K562 (cell line): Measurements from ENCODE around the gene TUBB4B. TPM values are rescaled to one million over a fixed set of nuclear protein-coding genes. Genes with fewer than 3 reads are reported as not detected.

ENCODE experiments used
- ATAC-seq: fragments of 200-7000 bp; cut with Tn5 transposase; 3 replicates; pipeline ENCODE4 v1.9.1; 2020; ENCODE audit warnings: moderate library complexity
- BruUV-seq: library from RNA; stranded (reverse); fragments of 400-500 nt; replicated peaks from 2 replicates; lab custom pipeline; 2021; lab: Mats Ljungman, UMichigan
- CTCF ChIA-PET: fragments of 300-600 bp; formaldehyde crosslinking; extraction: SDS; loops from one replicate; lab custom pipeline; 2021; ENCODE audit warnings: low intra/inter-chr PET ratio; lab: Yijun Ruan, JAX
- POLR2A ChIA-PET: fragments of 300-600, 350-650 bp; sonication (Branson Sonifier 250); formaldehyde crosslinking; extraction: SDS; loops from one replicate; lab custom pipeline; 2021; ENCODE audit warnings: antibody characterized with exemption, inconsistent platforms; lab: Yijun Ruan, JAX
- DNase-seq, 4 experiments: peaks; one replicate each; pipeline versions ENCODE4 v3.0.0 to v3.0.0-alpha.2; 2011 to 2018; ENCODE audit warnings: low spot score in 3 of 4, mixed read lengths in 3 of 4; ENCODE audit errors: extremely low read depth in 1 of 4
- FAIRE-seq: peaks from 2 replicates; lab custom pipeline; 2011; peaks lifted over from hg19 to GRCh38; lab: Jason Lieb, UNC
- H2AFZ ChIP-seq: 2 replicates; pipeline ENCODE4 v1.6.0; 2011; ENCODE audit warnings: low read depth, low read length, control low read depth, inconsistent platforms
- H3K27ac ChIP-seq: fragments of 200-600 bp; 3 replicates; pipeline ENCODE4 v1.8.0; 2011; ENCODE audit warnings: low read depth, mild to moderate bottlenecking, control low read depth, inconsistent platforms, low read length, moderate library complexity, mixed read lengths; ENCODE audit errors: extremely low read depth
- H3K27me3 ChIP-seq, 2 experiments: fragments of 300-600 bp in 1 of 2; 2 replicates in 1 of 2; 3 replicates in 1 of 2; pipeline versions ENCODE4 v1.6.0 to v1.8.0; 2011; ENCODE audit warnings: inconsistent platforms in 2 of 2, low read length in 2 of 2, mild to moderate bottlenecking in 1 of 2, mixed read lengths in 1 of 2, moderate library complexity in 1 of 2; ENCODE audit not compliant: control insufficient read depth in 2 of 2, insufficient read depth in 2 of 2
- H3K36me3 ChIP-seq: fragments of 300-600 bp; 3 replicates; pipeline ENCODE4 v1.8.0; 2011; ENCODE audit warnings: mild to moderate bottlenecking, low read length, inconsistent platforms; ENCODE audit not compliant: control insufficient read depth, insufficient read depth
- H3K4me1 ChIP-seq, 2 experiments: fragments of 200-600 bp in 1 of 2; replicated peaks in 1 of 2; 2 replicates in 1 of 2; 3 replicates in 1 of 2; pipeline versions ENCODE4 v1.5.1 to v1.8.0; 2011; ENCODE audit warnings: inconsistent platforms in 2 of 2, low read length in 2 of 2, mild to moderate bottlenecking in 1 of 2, mixed read lengths in 1 of 2, moderate library complexity in 1 of 2; ENCODE audit not compliant: control insufficient read depth in 2 of 2, insufficient read depth in 2 of 2
- H3K4me2 ChIP-seq: 2 replicates; pipeline ENCODE4 v1.6.1; 2011; ENCODE audit warnings: low read length, control low read depth, inconsistent platforms, mixed read lengths; ENCODE audit not compliant: insufficient read depth
- H3K4me3 ChIP-seq: fragments of 200-600 bp; sonication (generic), shearing (Covaris generic); 2 replicates; pipeline ENCODE4 v1.5.1; 2016; ENCODE audit warnings: control low read depth, inconsistent platforms
- H3K79me2 ChIP-seq: fragments of 200-600 bp; 3 replicates; pipeline ENCODE4 v1.8.0; 2011; ENCODE audit warnings: low read length, inconsistent platforms; ENCODE audit not compliant: control insufficient read depth, insufficient read depth
- H3K9ac ChIP-seq, 2 experiments: 2 replicates each; pipeline versions ENCODE4 v1.6.0 to v1.6.1; 2011; ENCODE audit warnings: low read depth in 2 of 2, low read length in 2 of 2, control low read depth in 1 of 2, inconsistent platforms in 1 of 2, mild to moderate bottlenecking in 1 of 2, mixed read lengths in 1 of 2; ENCODE audit not compliant: insufficient read depth in 1 of 2
- H3K9me1 ChIP-seq: one replicate; pipeline ENCODE4 v1.6.0; 2011; ENCODE audit warnings: inconsistent platforms, mild to moderate bottlenecking, low read length, moderate library complexity; ENCODE audit not compliant: control insufficient read depth, insufficient read depth
- H3K9me3 ChIP-seq: replicated peaks from 2 replicates; pipeline ENCODE4 v1.5.1; 2011; ENCODE audit warnings: low read depth, low read length, inconsistent platforms; ENCODE audit not compliant: control insufficient read depth, insufficient read depth
- H4K20me1 ChIP-seq: replicated peaks from 2 replicates; pipeline ENCODE4 v1.6.1; 2011; ENCODE audit warnings: low read length, inconsistent platforms, mixed read lengths; ENCODE audit not compliant: control insufficient read depth, insufficient read depth
- MEF2D ChIP-seq: conservative IDR thresholded peaks from 2 replicates; pipeline ENCODE4 v1.6.1; 2016; ENCODE audit warnings: low read depth, missing genetic modification characterization, missing compliant biosample characterization
- NR2C1 ChIP-seq, 2 experiments: fragments of 450-650 bp; IDR thresholded peaks; 2 replicates each; pipeline ENCODE4 v1.6.1; 2017; ENCODE audit warnings: mild to moderate bottlenecking in 2 of 2, antibody characterized with exemption in 1 of 2, inconsistent platforms in 1 of 2, missing compliant biosample characterization in 1 of 2, missing genetic modification characterization in 1 of 2
- POLR2B ChIP-seq: fragments of 450-650 bp; IDR thresholded peaks from 2 replicates; pipeline ENCODE4 v1.6.1; 2018; ENCODE audit warnings: low read depth; ENCODE audit not compliant: partially characterized antibody
- POLR2G ChIP-seq: fragments of 200-400 bp; formaldehyde crosslinking; IDR thresholded peaks from 2 replicates; pipeline ENCODE4 v1.6.1; 2017; ENCODE audit warnings: low read depth, mild to moderate bottlenecking, antibody characterized with exemption, low read length, moderate library complexity
- RBFOX2 ChIP-seq: fragments of 200-400 bp; formaldehyde crosslinking; IDR thresholded peaks from 2 replicates; pipeline ENCODE4 v1.6.1; 2017; ENCODE audit warnings: low read depth, mild to moderate bottlenecking, low read length, moderate library complexity
- RBM22 ChIP-seq: fragments of 200-400 bp; formaldehyde crosslinking; IDR thresholded peaks from 2 replicates; pipeline ENCODE4 v1.6.1; 2018; ENCODE audit warnings: low read length, low read depth; ENCODE audit not compliant: poor library complexity, severe bottlenecking
- ZNF253 ChIP-seq: fragments of 250-450 bp; sonication (Bioruptor Pico); conservative IDR thresholded peaks from 2 replicates; pipeline ENCODE4 v1.6.1; 2021; ENCODE audit warnings: mild to moderate bottlenecking
- ZNF586 ChIP-seq: fragments of 450-650 bp; formaldehyde crosslinking; conservative IDR thresholded peaks from 2 replicates; pipeline ENCODE4 v1.4.0; 2020; ENCODE audit warnings: mild to moderate bottlenecking, moderate library complexity
- ZNF696 ChIP-seq: fragments of 250-450 bp; sonication (Bioruptor Pico); conservative IDR thresholded peaks from 2 replicates; pipeline ENCODE4 v1.4.0; 2020; ENCODE audit warnings: mild to moderate bottlenecking, moderate library complexity
- ZNF785 ChIP-seq: fragments of 250-450 bp; sonication (Bioruptor Pico); IDR thresholded peaks from 2 replicates; pipeline ENCODE4 v1.4.0; 2020; ENCODE audit warnings: mild to moderate bottlenecking
- WGBS: fragments of 100-300 bp; shearing (Covaris generic); methylation state at CpG from one replicate; pipeline ENCODE4 v1.1.6; 2016; ENCODE audit warnings: low coverage, mixed read lengths; ENCODE audit not compliant: insufficient coverage; ENCODE audit errors: missing lambda C conversion rate; 5-methylcytosine and 5-hydroxymethylcytosine counted together
- in situ Hi-C: fragments of 300-500 bp; cut with MboI; formaldehyde crosslinking; loops from 4 replicates; pipeline ENCODE4 v1.15.0; 2018; ENCODE audit warnings: inconsistent platforms, mixed read lengths
- intact Hi-C: fragments of 100-400 bp; cut with micrococcal nuclease; formaldehyde crosslinking; loops from 2 replicates; pipeline ENCODE4 v1.14.2; 2022
- polyA plus RNA-seq, 8 experiments: library from polyadenylated mRNA; depleted of rRNA in 4 of 8; stranded (reverse) in 5 of 8; unstranded in 3 of 8; fragments of >200 nt; fragmentation: Nextera tagmentation in 2 of 8; fragmentation: Illumina TruSeq in 1 of 8; extraction: Ambion mirVana in 2 of 8; extraction: Trizol in 1 of 8; gene quantifications; 2 replicates each; pipeline versions ENCODE4 v1.2.1 to v1.2.3, GENCODE V29; 2011 to 2014; ENCODE audit warnings: inconsistent platforms in 1 of 8, missing spikeins in 1 of 8
- total RNA-seq, 7 experiments: library from RNA; depleted of rRNA in 6 of 7; stranded (reverse); fragments of >200 nt in 6 of 7; fragmentation: Illumina TruSeq in 2 of 7; extraction: Trizol in 2 of 7; gene quantifications; 2 replicates each; pipeline versions ENCODE4 v1.2.1 to v1.2.3, GENCODE V29; 2011 to 2021; ENCODE audit warnings: low replicate concordance in 1 of 7

Gene TUBB4B
- total and polyA plus RNA-seq, 9 of the 15 experiments (the other 6 are each of a cell fraction or from before 2014, with no cell fraction given): 24.1 to 443 (median 268) TPM

DNA sequence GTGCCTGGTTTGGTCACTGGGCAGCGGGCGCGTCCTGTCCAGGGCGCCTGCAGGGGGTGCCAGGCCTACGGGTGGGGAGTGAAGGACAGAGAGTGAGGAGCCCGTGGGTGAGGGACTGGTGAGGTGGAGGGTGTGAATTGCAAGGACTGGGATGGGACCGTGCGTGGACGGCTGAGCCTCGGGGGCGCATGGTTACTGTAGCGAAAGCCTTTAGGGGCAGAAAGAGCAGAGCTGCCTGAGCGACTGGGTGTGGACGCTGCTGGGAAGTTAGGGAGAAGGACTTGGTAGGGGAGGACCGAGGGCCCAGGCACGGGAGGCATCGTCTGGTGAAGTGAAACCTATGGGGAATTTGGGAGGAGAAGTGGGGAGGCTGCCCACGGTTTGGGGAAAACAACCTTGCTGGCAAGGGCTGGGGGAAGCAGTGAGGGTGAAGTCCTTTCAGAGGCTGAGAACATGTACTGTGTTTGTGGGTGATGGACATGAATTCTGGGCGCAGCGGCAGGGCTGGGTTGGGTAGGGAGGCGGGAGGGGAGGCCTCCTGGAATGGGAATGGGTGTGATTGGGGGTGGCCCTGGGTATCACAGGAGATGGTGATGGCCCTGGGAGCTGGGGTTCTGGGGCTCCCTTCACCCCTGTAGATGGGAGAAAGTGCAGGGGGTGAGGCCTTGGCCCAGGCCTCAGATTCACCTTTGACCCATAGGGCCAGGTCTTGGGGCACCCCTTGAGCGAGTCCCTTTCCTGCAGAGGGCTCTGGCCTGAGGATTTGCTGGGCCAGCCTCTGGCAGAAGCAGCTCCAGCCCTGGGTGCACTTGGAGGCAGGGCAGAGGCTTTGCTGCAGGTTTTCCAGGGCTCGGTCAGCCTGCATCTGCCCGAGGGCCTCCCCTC lies 34.7 kb downstream of the TUBB4B start:
- 84% methylated on average over 18 of the region's 24 CpGs for WGBS
- POLR2A ChIA-PET: interaction anchor here (0.5 to 2.6 kb wide), 6 partner anchors 11 to 166 kb away, joined by 3 to 19 read pairs (median 8); partner anchors contain the start of gene TUBB4B
- Histone ChIP-seq H3K27me3 (no peaks in the 10 kb centered on the region), H3K4me1 (peaks cover 17 to 95% of the 10 kb centered on the region in 2 experiments), H3K9ac (peak overlapping the region; percentile 91 to 92), H4K20me1 (no peaks in the 10 kb centered on the region), H3K27ac (peak overlapping the region; percentile 98), H3K9me1 (no peaks in the 10 kb centered on the region), H3K4me2 (0 out of 2 replicates have a peak overlapping the region, but pooled peaks have one; percentile 82), H3K9me3 (no peaks in the 10 kb centered on the region), H2AFZ (no peak overlapping the region), H3K79me2 (peaks cover 33% of the 10 kb centered on the region), H3K36me3 (peaks cover 52% of the 10 kb centered on the region; the same call in 1 of the 3 replicates), H3K4me3 (no peak overlapping the region)
- CTCF ChIA-PET: no interaction called here
- ATAC-seq (no peak), DNase-seq (no peak), FAIRE-seq (no peak)
- in situ Hi-C loops (no loop called here), intact Hi-C loops (loop anchor here (2.0 kb wide), 1 partner anchor 21 kb away; the partner anchor contains the start of gene NELFB)
- BruUV-seq: no TSS peak
- TF ChIP-seq ZNF785 (CRISPR knock-in tag) (no peak), POLR2B (peak; percentile 38), RBM22 (no peak), ZNF253 (no peak), NR2C1 (IDR thresholded peaks at IDR 0.05) (no peak; the same call in 1 of the 2 replicates), NR2C1 (tag; IDR thresholded peaks at IDR 0.05) (0 out of 2 replicates have a peak, but pooled peaks have one; percentile 45), ZNF696 (no peak), POLR2G (peak; percentile 52; the same call in 1 of the 2 replicates), MEF2D (no peak), ZNF586 (CRISPR knock-in tag) (no peak), RBFOX2 (peak; percentile 41)
